A549 (cell line): ENCODE data around the gene PRUNE2. TPM values are rescaled to one million over a fixed set of nuclear protein-coding genes. Genes with fewer than 3 reads are reported as not detected.

Experiments
- ATAC-seq, 2 experiments: fragments of 200-7000 bp in 1 of 2; fragments of >200 bp in 1 of 2; cut with Nextera tagmentation in 1 of 2; cut with Tn5 transposase in 1 of 2; 3 replicates each; pipeline versions ENCODE4 v1.8.0 to v1.9.1; 2018 to 2020; ENCODE audit warnings: mild to moderate bottlenecking in 1 of 2, moderate library complexity in 1 of 2
- CTCF ChIA-PET: fragments of 300-600 bp; sonication (Branson Sonifier 250); formaldehyde crosslinking; extraction: SDS; loops from one replicate; lab custom pipeline; 2021; ENCODE audit warnings: antibody characterized with exemption, inconsistent platforms; lab: Yijun Ruan, JAX
- POLR2A ChIA-PET: fragments of 350-600 bp; formaldehyde crosslinking; extraction: SDS; loops from one replicate; lab custom pipeline; 2021; ENCODE audit warnings: antibody characterized with exemption, inconsistent platforms; lab: Yijun Ruan, JAX
- DNase-seq, 2 experiments: peaks; one replicate each; pipeline versions ENCODE4 v3.0.0 to v3.0.0-alpha.2; 2011 to 2016; ENCODE audit warnings: low read depth in 1 of 2, low spot score in 1 of 2
- FAIRE-seq: peaks from 2 replicates; lab custom pipeline; 2011; peaks lifted over from hg19 to GRCh38; lab: Jason Lieb, UNC
- H3K27ac ChIP-seq, 2 experiments: fragments of >200 bp; sonication (Bioruptor Twin); formaldehyde crosslinking; 3 replicates each; pipeline ENCODE4 v1.5.1; 2016 to 2017
- H3K4me1 ChIP-seq: fragments of >200 bp; sonication (Bioruptor Twin); formaldehyde crosslinking; 3 replicates; pipeline ENCODE4 v1.6.1; 2016
- H3K4me2 ChIP-seq: fragments of >200 bp; sonication (Bioruptor Twin); formaldehyde crosslinking; 3 replicates; pipeline ENCODE4 v1.6.1; 2016
- H3K4me3 ChIP-seq: fragments of >200 bp; sonication (Bioruptor Twin); formaldehyde crosslinking; 3 replicates; pipeline ENCODE4 v1.5.1; 2016
- H3K9me3 ChIP-seq: fragments of >200 bp; sonication (Bioruptor Twin); formaldehyde crosslinking; 3 replicates; pipeline ENCODE4 v1.6.1; 2016
- BCL3 ChIP-seq: fragments of >200 bp; sonication (Bioruptor Twin); formaldehyde crosslinking; IDR thresholded peaks from 3 replicates; pipeline ENCODE4 v1.6.1; 2016
- BHLHE40 ChIP-seq: IDR thresholded peaks from 2 replicates; pipeline ENCODE4 v1.6.1; 2012; ENCODE audit warnings: low read depth, low read length, inconsistent platforms
- CBX2 ChIP-seq: fragments of 200-600 bp; sonication (generic); IDR thresholded peaks from 2 replicates; pipeline ENCODE4 v1.6.1; 2016; ENCODE audit warnings: low read depth, mild to moderate bottlenecking, borderline replicate concordance
- CBX8 ChIP-seq: fragments of 200-600 bp; sonication (generic); IDR thresholded peaks from 2 replicates; pipeline ENCODE4 v1.6.1; 2016
- ESRRA ChIP-seq: fragments of 150-350 bp; IDR thresholded peaks from 2 replicates; pipeline ENCODE4 v1.6.1; 2014; ENCODE audit warnings: mild to moderate bottlenecking, low read length, borderline replicate concordance
- GATA3 ChIP-seq: IDR thresholded peaks from 2 replicates; pipeline ENCODE4 v1.6.1; 2012; ENCODE audit warnings: borderline replicate concordance
- HEYL ChIP-seq: fragments of 250-450 bp; sonication (Bioruptor Pico); IDR thresholded peaks from 2 replicates; pipeline ENCODE4 v1.8.0; 2021; ENCODE audit warnings: mild to moderate bottlenecking, moderate library complexity
- HOXB13 ChIP-seq: fragments of 250-450 bp; sonication (Bioruptor Pico); IDR thresholded peaks from 2 replicates; pipeline ENCODE4 v1.5.0; 2020; ENCODE audit warnings: low read depth, mild to moderate bottlenecking, moderate library complexity
- HOXB5 ChIP-seq: fragments of 250-450 bp; sonication (Bioruptor Pico); IDR thresholded peaks from 2 replicates; pipeline ENCODE4 v1.5.0; 2020; ENCODE audit warnings: mild to moderate bottlenecking, moderate library complexity
- JUN ChIP-seq, 2 experiments: fragments of >200 bp; sonication (Bioruptor Twin); formaldehyde crosslinking; IDR thresholded peaks; 2 replicates in 1 of 2; 3 replicates in 1 of 2; pipeline ENCODE4 v1.6.1; 2016 to 2017
- KDM1A ChIP-seq: fragments of 200-600 bp; sonication (generic); IDR thresholded peaks from 2 replicates; pipeline ENCODE4 v1.6.1; 2016; ENCODE audit warnings: low read depth, mild to moderate bottlenecking
- KDM5A ChIP-seq: fragments of 200-600 bp; sonication (generic); IDR thresholded peaks from 2 replicates; pipeline ENCODE4 v1.6.1; 2016; ENCODE audit warnings: antibody characterized with exemption, mild to moderate bottlenecking
- MAZ ChIP-seq: fragments of 150-350 bp; IDR thresholded peaks from 2 replicates; pipeline ENCODE4 v1.6.1; 2014; ENCODE audit warnings: antibody characterized with exemption, low read depth, low read length, borderline replicate concordance
- NFE2L2 ChIP-seq: fragments of 150-350 bp; conservative IDR thresholded peaks from 2 replicates; pipeline ENCODE4 v1.6.1; 2014; ENCODE audit warnings: low read length
- NPAS2 ChIP-seq: fragments of 250-450 bp; sonication (Bioruptor Pico); IDR thresholded peaks from 2 replicates; pipeline ENCODE4 v1.8.0; 2022; ENCODE audit warnings: mild to moderate bottlenecking, moderate library complexity, borderline replicate concordance
- RARB ChIP-seq: fragments of 250-450 bp; sonication (Bioruptor Pico); IDR thresholded peaks from 2 replicates; pipeline ENCODE4 v1.8.0; 2021; ENCODE audit warnings: mild to moderate bottlenecking, moderate library complexity
- RFX5 ChIP-seq: fragments of 450-650 bp; IDR thresholded peaks from 2 replicates; pipeline ENCODE4 v1.7.1; 2014; ENCODE audit warnings: antibody characterized with exemption, mild to moderate bottlenecking, moderate library complexity
- RNF2 ChIP-seq: fragments of 200-600 bp; sonication (generic); IDR thresholded peaks from 2 replicates; pipeline ENCODE4 v1.6.1; 2016; ENCODE audit warnings: low read depth, mild to moderate bottlenecking, antibody characterized with exemption, moderate library complexity, borderline replicate concordance
- SMC3 ChIP-seq: fragments of >200 bp; sonication (Bioruptor Twin); formaldehyde crosslinking; IDR thresholded peaks from 3 replicates; pipeline ENCODE4 v1.6.1; 2018; ENCODE audit warnings: inconsistent platforms
- USF2 ChIP-seq: fragments of 450-650 bp; IDR thresholded peaks from 2 replicates; pipeline ENCODE4 v1.6.1; 2014; ENCODE audit warnings: antibody characterized with exemption
- ZC3H11A ChIP-seq: fragments of 450-650 bp; IDR thresholded peaks from 2 replicates; pipeline ENCODE4 v1.6.1; 2014; ENCODE audit warnings: antibody characterized with exemption, mild to moderate bottlenecking
- ZFP36 ChIP-seq: fragments of 450-650 bp; IDR thresholded peaks from 2 replicates; pipeline ENCODE4 v1.6.1; 2014; ENCODE audit warnings: borderline replicate concordance; ENCODE audit not compliant: partially characterized antibody
- ZNF302 ChIP-seq: fragments of 250-450 bp; sonication (Bioruptor Pico); IDR thresholded peaks from 2 replicates; pipeline ENCODE4 v1.9.0; 2021; ENCODE audit warnings: inconsistent platforms, mild to moderate bottlenecking, moderate library complexity
- ZSCAN20 ChIP-seq: fragments of 250-450 bp; sonication (Bioruptor Pico); IDR thresholded peaks from 2 replicates; pipeline ENCODE4 v1.8.0; 2022; ENCODE audit warnings: mild to moderate bottlenecking, moderate library complexity
- WGBS: methylation state at CpG from one replicate; pipeline ENCODE4 v1.1.6; 2017; ENCODE audit errors: missing lambda C conversion rate; 5-methylcytosine and 5-hydroxymethylcytosine counted together
- polyA plus RNA-seq, 4 experiments: library from polyadenylated mRNA; depleted of rRNA in 3 of 4; stranded (reverse); fragments of >200 nt; fragmentation: RNase III in 1 of 4; extraction: RNeasy Plus Mini Kit Qiagen cat#74134 plus additional on column Dnase treatment in 1 of 4; gene quantifications; 2 replicates in 3 of 4; 3 replicates in 1 of 4; pipeline ENCODE4 v1.2.3, GENCODE V29; 2011 to 2017
- TF ChIP-seq, protein P1 (sequence below): IDR thresholded peaks from 2 replicates; pipeline ENCODE4 v1.6.1; 2012; ENCODE audit warnings: low read depth, borderline replicate concordance

PRUNE2 gene
- polyA plus RNA-seq, 2 of the 4 experiments (the other 2 are of a cell fraction): 0.04 TPM; not detected in 1

- ChIA-PET POLR2A (no interaction called here), CTCF (interaction anchor here (1.2 kb wide), 1 partner anchor 9 kb away, joined by 3 read pairs; no protein-coding TSS in a partner anchor)
- ATAC-seq (no peak), FAIRE-seq (no peak), DNase-seq (no peak)
- Histone ChIP-seq H3K4me2 (no peak overlapping the region), H3K4me3 (no peak overlapping the region), H3K4me1 (no peaks in the 10 kb centered on the region), H3K9me3 (peaks cover 9% of the 10 kb centered on the region; the same call in 2 of the 3 replicates), H3K27ac (no peak overlapping the region)
- WGBS: 59% methylated on average over 9 of the region's 9 CpGs
- TF ChIP-seq CBX8 (no peak), BCL3 (no peak), USF2 (no peak), RARB (CRISPR knock-in tag) (no peak), MAZ (no peak), ZC3H11A (no peak)
- TF ChIP-seq, protein P1, sequence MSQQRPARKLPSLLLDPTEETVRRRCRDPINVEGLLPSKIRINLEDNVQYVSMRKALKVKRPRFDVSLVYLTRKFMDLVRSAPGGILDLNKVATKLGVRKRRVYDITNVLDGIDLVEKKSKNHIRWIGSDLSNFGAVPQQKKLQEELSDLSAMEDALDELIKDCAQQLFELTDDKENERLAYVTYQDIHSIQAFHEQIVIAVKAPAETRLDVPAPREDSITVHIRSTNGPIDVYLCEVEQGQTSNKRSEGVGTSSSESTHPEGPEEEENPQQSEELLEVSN: no peak
These were observed 78.4 kb downstream of the PRUNE2 start for GRCh38 chr9:76827296-76828080.

DNA sequence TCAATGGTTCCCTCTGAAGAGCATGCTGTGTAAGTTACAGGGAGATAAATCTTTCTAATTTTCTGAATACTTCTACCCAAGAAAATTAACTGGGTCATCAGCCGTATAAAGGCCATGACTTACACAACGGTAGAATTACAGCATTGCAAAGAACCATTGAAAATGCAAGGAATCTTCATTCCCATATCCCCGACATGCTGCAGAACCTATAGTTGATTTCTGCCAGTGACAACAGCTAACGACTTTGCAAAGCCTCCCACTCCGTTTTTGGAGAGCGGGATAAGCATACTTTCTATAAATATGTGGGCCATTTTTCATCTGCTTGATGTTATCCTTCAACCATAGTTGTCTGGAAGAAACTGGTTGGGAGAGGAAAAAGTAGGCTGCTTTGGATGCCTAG lies 85.5 kb downstream of the PRUNE2 start:
- no peak for TF ChIP-seq NFE2L2
- TF ChIP-seq ZC3H11A: no peak
- no peak for TF ChIP-seq HEYL (CRISPR knock-in tag)
- TF ChIP-seq CBX2: no peak
- no peak for TF ChIP-seq JUN (IDR thresholded peaks at IDR 0.05)
- no peak for TF ChIP-seq NPAS2 (CRISPR knock-in tag)
- TF ChIP-seq RNF2: no peak
- no peak for TF ChIP-seq ZFP36
- TF ChIP-seq ZSCAN20 (CRISPR knock-in tag): no peak
- no peak for TF ChIP-seq RFX5
- TF ChIP-seq BHLHE40: no peak
- TF ChIP-seq SMC3: no peak
- TF ChIP-seq GATA3: no peak
- TF ChIP-seq ZNF302: no peak
- no peak for TF ChIP-seq HOXB5
- TF ChIP-seq BCL3: no peak
- no peak for TF ChIP-seq ESRRA
- no peak for TF ChIP-seq KDM5A
- no peak for TF ChIP-seq KDM1A
- no peak for TF ChIP-seq HOXB13 (CRISPR knock-in tag)
- POLR2A ChIA-PET: no interaction called here
- CTCF ChIA-PET: no interaction called here
- Histone ChIP-seq H3K4me1 (peaks cover 21% of the 10 kb centered on the region), H3K4me3 (no peak overlapping the region), H3K9me3 (no peaks in the 10 kb centered on the region), H3K4me2 (no peak overlapping the region), H3K27ac (no peak overlapping the region)
- no peak for FAIRE-seq
- no peak for ATAC-seq
- DNase-seq: no peak
- WGBS: 88% methylated on average over 6 of the region's 6 CpGs
